C4-2B (cell line): ENCODE measurements around the gene SORCS2.

Experiments
- ZFX ChIP-seq: fragments of 450-650 bp; IDR thresholded peaks from 2 replicates; pipeline ENCODE4 v1.6.1; 2017
- TF ChIP-seq, protein P1 (sequence below): fragments of 450-650 bp; conservative IDR thresholded peaks from 2 replicates; pipeline ENCODE4 v1.5.1; 2017; ENCODE audit warnings: mild to moderate bottlenecking

DNA sequence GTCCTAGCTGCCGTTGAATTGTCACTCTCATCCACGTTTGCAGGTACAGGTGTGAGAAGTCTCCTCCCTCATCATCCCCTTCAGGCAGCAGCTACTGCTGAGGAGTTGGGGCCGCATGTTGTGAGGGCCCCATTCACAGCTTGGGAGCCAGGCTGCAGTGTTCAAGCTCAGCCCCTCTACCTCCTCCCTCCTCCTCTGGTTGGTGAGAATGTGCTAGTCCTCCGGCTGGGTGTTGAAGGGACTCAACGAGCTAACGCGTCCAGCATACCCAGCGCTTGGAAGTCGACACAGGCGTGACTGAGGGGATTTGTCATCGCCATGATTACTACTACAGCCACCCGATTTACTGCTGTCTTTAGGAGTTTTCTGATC is 324.4 kb downstream of the SORCS2 start:
- TF ChIP-seq, protein P1, sequence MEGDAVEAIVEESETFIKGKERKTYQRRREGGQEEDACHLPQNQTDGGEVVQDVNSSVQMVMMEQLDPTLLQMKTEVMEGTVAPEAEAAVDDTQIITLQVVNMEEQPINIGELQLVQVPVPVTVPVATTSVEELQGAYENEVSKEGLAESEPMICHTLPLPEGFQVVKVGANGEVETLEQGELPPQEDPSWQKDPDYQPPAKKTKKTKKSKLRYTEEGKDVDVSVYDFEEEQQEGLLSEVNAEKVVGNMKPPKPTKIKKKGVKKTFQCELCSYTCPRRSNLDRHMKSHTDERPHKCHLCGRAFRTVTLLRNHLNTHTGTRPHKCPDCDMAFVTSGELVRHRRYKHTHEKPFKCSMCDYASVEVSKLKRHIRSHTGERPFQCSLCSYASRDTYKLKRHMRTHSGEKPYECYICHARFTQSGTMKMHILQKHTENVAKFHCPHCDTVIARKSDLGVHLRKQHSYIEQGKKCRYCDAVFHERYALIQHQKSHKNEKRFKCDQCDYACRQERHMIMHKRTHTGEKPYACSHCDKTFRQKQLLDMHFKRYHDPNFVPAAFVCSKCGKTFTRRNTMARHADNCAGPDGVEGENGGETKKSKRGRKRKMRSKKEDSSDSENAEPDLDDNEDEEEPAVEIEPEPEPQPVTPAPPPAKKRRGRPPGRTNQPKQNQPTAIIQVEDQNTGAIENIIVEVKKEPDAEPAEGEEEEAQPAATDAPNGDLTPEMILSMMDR: no peak
- TF ChIP-seq ZFX: no peak
